ENCODE data around the gene PROCA1.

Gene PROCA1

GRCh38 chr17:28712032-28712704 lies 480 bp upstream of the PROCA1 start:
- in situ Hi-C loops (cut with MboI; ENCODE audit: low pct_unique_long_range_greater_than_20kb, low sequenced_read_pairs, unreplicated experiment): no loop called here

GRCh38 chr17:28710861-28711722 lies 596 bp downstream of the PROCA1 start:
- DNase-seq (ENCODE audit: low spot score): peak; percentile 98
- no peak for TF ChIP-seq CTCF (IDR thresholded peaks at IDR 0.05; ENCODE audit: extremely low read depth, insufficient read depth, missing control alignments)
- in situ Hi-C loops (cut with MboI; ENCODE audit: low pct_unique_long_range_greater_than_20kb, low sequenced_read_pairs, unreplicated experiment): no loop called here

More at GRCh38 chr17:28712032-28712704, 480 bp upstream of the PROCA1 start:
- DNase-seq (ENCODE audit: low spot score): peak; percentile 85
- TF ChIP-seq CTCF (IDR thresholded peaks at IDR 0.05; ENCODE audit: extremely low read depth, insufficient read depth, missing control alignments): peak; percentile 12

- in situ Hi-C loops (cut with MboI; ENCODE audit: low pct_unique_long_range_greater_than_20kb, low sequenced_read_pairs, unreplicated experiment): no loop called here
- DNase-seq (ENCODE audit: low spot score): no peak
These were observed 4.4 kb downstream of the PROCA1 start for GRCh38 chr17:28707339-28707720.

GRCh38 chr17:28706471-28707338 lies 5.0 kb downstream of the PROCA1 start:
- no peak for DNase-seq (ENCODE audit: low spot score)
- in situ Hi-C loops (cut with MboI; ENCODE audit: low pct_unique_long_range_greater_than_20kb, low sequenced_read_pairs, unreplicated experiment): no loop called here
- TF ChIP-seq CTCF (IDR thresholded peaks at IDR 0.05; ENCODE audit: extremely low read depth, insufficient read depth, missing control alignments): no peak

More at GRCh38 chr17:28707339-28707720, 4.4 kb downstream of the PROCA1 start:
- no peak for TF ChIP-seq CTCF (IDR thresholded peaks at IDR 0.05; ENCODE audit: extremely low read depth, insufficient read depth, missing control alignments)

- no peak for TF ChIP-seq CTCF (IDR thresholded peaks at IDR 0.05; ENCODE audit: extremely low read depth, insufficient read depth, missing control alignments)
- no peak for DNase-seq (ENCODE audit: low spot score)
- in situ Hi-C loops (cut with MboI; ENCODE audit: low pct_unique_long_range_greater_than_20kb, low sequenced_read_pairs, unreplicated experiment): no loop called here
These were observed 5.9 kb downstream of the PROCA1 start for GRCh38 chr17:28705728-28706334.
